HepG2 (cell line): ENCODE data around the gene CLDND2. TPM values are rescaled to one million over a fixed set of nuclear protein-coding genes. Genes with fewer than 3 reads are reported as not detected.
"Not testable (repeated sequence)": the region's sequence is repeated elsewhere in the genome, so short reads cannot be mapped to it uniquely, and the experiment has no call there.

ENCODE experiments used
- ATAC-seq: fragments of 200-7000 bp; cut with Tn5 transposase; 3 replicates; pipeline ENCODE4 v1.9.1; 2020; ENCODE audit warnings: mild to moderate bottlenecking, moderate library complexity
- BruUV-seq: library from RNA; stranded (reverse); fragments of 400-500 nt; replicated peaks from 2 replicates; lab custom pipeline; 2021; lab: Mats Ljungman, UMichigan
- CTCF ChIA-PET: fragments of 300-600 bp; formaldehyde crosslinking; extraction: SDS; loops from one replicate; lab custom pipeline; 2021; ENCODE audit warnings: low total read pairs, inconsistent platforms, low intra/inter-chr PET ratio; lab: Yijun Ruan, JAX
- POLR2A ChIA-PET: fragments of 350-600 bp; sonication (Branson Sonifier 250); formaldehyde crosslinking; loops from one replicate; lab custom pipeline; 2020; ENCODE audit warnings: antibody characterized with exemption, inconsistent platforms; lab: Yijun Ruan, JAX
- DNase-seq: peaks from one replicate; pipeline ENCODE4 v3.0.0-alpha.2; 2015; ENCODE audit warnings: low spot score
- FAIRE-seq: peaks from 3 replicates; lab custom pipeline; 2011; peaks lifted over from hg19 to GRCh38; lab: Jason Lieb, UNC
- H2AFZ ChIP-seq: one replicate; pipeline ENCODE4 v1.6.1; 2011; ENCODE audit warnings: low read length, inconsistent platforms
- H3K27ac ChIP-seq: fragments of 300-600 bp; 3 replicates; pipeline ENCODE4 v1.8.0; 2011; ENCODE audit warnings: mixed run types, mild to moderate bottlenecking, mixed read lengths, low read length, inconsistent platforms; ENCODE audit not compliant: insufficient read depth; ENCODE audit errors: extremely low read length
- H3K27me3 ChIP-seq, 2 experiments: fragments of 200-600 bp in 1 of 2; 2 replicates in 1 of 2; 3 replicates in 1 of 2; pipeline versions ENCODE4 v1.6.0 to v1.8.0; 2011; ENCODE audit warnings: low read length in 2 of 2, mild to moderate bottlenecking in 2 of 2, moderate library complexity in 2 of 2, inconsistent platforms in 1 of 2; ENCODE audit not compliant: insufficient read depth in 2 of 2, control insufficient read depth in 1 of 2
- H3K36me3 ChIP-seq, 2 experiments: fragments of 200-600 bp in 1 of 2; replicated peaks in 1 of 2; 2 replicates in 1 of 2; 3 replicates in 1 of 2; pipeline versions ENCODE4 v1.5.1 to v1.8.0; 2011; ENCODE audit warnings: low read length in 2 of 2, inconsistent platforms in 1 of 2; ENCODE audit not compliant: insufficient read depth in 2 of 2, control insufficient read depth in 1 of 2
- H3K4me1 ChIP-seq: 2 replicates; pipeline ENCODE4 v1.5.1; 2012; ENCODE audit warnings: low read length, inconsistent platforms; ENCODE audit not compliant: insufficient read depth
- H3K4me2 ChIP-seq: 2 replicates; pipeline ENCODE4 v1.6.0; 2011; ENCODE audit warnings: low read depth, low read length, inconsistent platforms
- H3K4me3 ChIP-seq, 3 experiments: fragments of 200-600 bp in 1 of 3; sonication (generic), shearing (Covaris generic) in 1 of 3; replicated peaks in 1 of 3; 2 replicates each; pipeline ENCODE4 v1.5.1; 2011 to 2016; ENCODE audit warnings: low read length in 3 of 3, inconsistent platforms in 2 of 3, low read depth in 2 of 3, mild to moderate bottlenecking in 2 of 3, control low read depth in 1 of 3, mixed read lengths in 1 of 3; ENCODE audit not compliant: insufficient read depth in 1 of 3
- H3K79me2 ChIP-seq: one replicate; pipeline ENCODE4 v1.6.1; 2011; ENCODE audit warnings: low read length, inconsistent platforms; ENCODE audit not compliant: insufficient read depth
- H3K9ac ChIP-seq: 2 replicates; pipeline ENCODE4 v1.6.0; 2011; ENCODE audit warnings: mild to moderate bottlenecking, low read depth, low read length, inconsistent platforms; ENCODE audit not compliant: insufficient read depth
- H3K9me3 ChIP-seq: 2 replicates; pipeline ENCODE4 v1.5.1; 2012; ENCODE audit warnings: mild to moderate bottlenecking, low read length
- H4K20me1 ChIP-seq: 2 replicates; pipeline ENCODE4 v1.6.0; 2011; ENCODE audit warnings: inconsistent platforms, mild to moderate bottlenecking, low read length, moderate library complexity; ENCODE audit not compliant: insufficient read depth
- AHDC1 ChIP-seq: sonication (generic); formaldehyde crosslinking; IDR thresholded peaks from 2 replicates; pipeline ENCODE4 v1.5.1; 2020; ENCODE audit warnings: mild to moderate bottlenecking, missing genetic modification reagents, borderline replicate concordance
- TRIM22 ChIP-seq: fragments of 450-650 bp; IDR thresholded peaks from 2 replicates; pipeline ENCODE4 v1.6.1; 2017
- ZNF234 ChIP-seq: sonication (generic); formaldehyde crosslinking; conservative IDR thresholded peaks from 2 replicates; pipeline ENCODE4 v1.5.1; 2020; ENCODE audit warnings: mild to moderate bottlenecking, missing genetic modification reagents
- ZNF768 ChIP-seq: sonication (generic); formaldehyde crosslinking; IDR thresholded peaks from 2 replicates; pipeline ENCODE4 v1.4.0; 2020; ENCODE audit warnings: missing genetic modification reagents
- WGBS: methylation state at CpG from one replicate; pipeline ENCODE4 v1.1.6; 2017; ENCODE audit warnings: low lambda C conversion rate; 5-methylcytosine and 5-hydroxymethylcytosine counted together
- in situ Hi-C: cut with HindIII; loops from 2 replicates; pipeline ENCODE4 v1.10.0; 2017; ENCODE audit warnings: low pct_unique_long_range_greater_than_20kb; ENCODE audit not compliant: extremely low pct_ligation_motif_present
- intact Hi-C: fragments of 100-400 bp; cut with micrococcal nuclease; formaldehyde crosslinking; loops from one replicate; pipeline ENCODE4 v1.10.0; 2022; ENCODE audit not compliant: unreplicated experiment
- polyA plus RNA-seq, 8 experiments: library from polyadenylated mRNA; depleted of rRNA in 3 of 8; stranded (reverse) in 7 of 8; unstranded in 1 of 8; fragments of >200 nt; fragmentation: Illumina TruSeq in 4 of 8; extraction: Trizol in 4 of 8; gene quantifications; 2 replicates each; pipeline versions ENCODE4 v1.2.1 to v1.2.3, GENCODE V29; 2011 to 2016; ENCODE audit warnings: low read depth in 4 of 8, missing spikeins in 1 of 8, mixed read lengths in 1 of 8; ENCODE audit not compliant: insufficient read depth in 1 of 8
- total RNA-seq, 5 experiments: library from RNA; depleted of rRNA; stranded (reverse); fragments of >200 nt; fragmentation: Illumina TruSeq; extraction: Trizol; gene quantifications; 2 replicates each; pipeline ENCODE4 v1.2.3, GENCODE V29; 2016; ENCODE audit warnings: low read depth in 1 of 5

The CLDND2 gene
- total and polyA plus RNA-seq, 2 of the 13 experiments (the other 11 are each of a cell fraction or from before 2014, with no cell fraction given), result 0.84 to 1.8 TPM

- CTCF ChIA-PET, result no interaction called here
- Histone ChIP-seq H3K9ac (no peak overlapping the region), H3K79me2 (no peaks in the 10 kb centered on the region), H3K27me3 (no peaks in the 10 kb centered on the region), H3K4me3 (no peak overlapping the region), H3K4me1 (peaks cover 10% of the 10 kb centered on the region), H4K20me1 (no peaks in the 10 kb centered on the region), H3K36me3 (no peaks in the 10 kb centered on the region), H3K27ac (no peak overlapping the region), H3K9me3 (peaks cover 25% of the 10 kb centered on the region), H3K4me2 (no peak overlapping the region), H2AFZ (no peak overlapping the region)
- DNase-seq (no peak), FAIRE-seq (no peak), ATAC-seq (no peak)
- 59% methylated on average over 9 of the region's 9 CpGs for WGBS
- in situ Hi-C loops (no loop called here), intact Hi-C loops (no loop called here)
- TF ChIP-seq AHDC1 (CRISPR knock-in tag) (no peak), TRIM22 (no peak), ZNF234 (CRISPR knock-in tag) (no peak), ZNF768 (CRISPR knock-in tag) (no peak)
- POLR2A ChIA-PET, result no interaction called here
- BruUV-seq, result no TSS peak
Observed at GRCh38 chr19:51402117-51402516, 33.3 kb upstream of the CLDND2 start.

- H4K20me1 ChIP-seq, H2AFZ ChIP-seq, POLR2A ChIA-PET, ATAC-seq, H3K27ac ChIP-seq, CTCF ChIA-PET, FAIRE-seq, H3K27me3 ChIP-seq, intact Hi-C loops, H3K4me3 ChIP-seq, H3K79me2 ChIP-seq, H3K9ac ChIP-seq, H3K36me3 ChIP-seq, H3K4me2 ChIP-seq, BruUV-seq, DNase-seq: not testable (repeated sequence)
- Histone ChIP-seq H3K9me3 (peaks cover 25% of the 10 kb centered on the region), H3K4me1 (peaks cover 16% of the 10 kb centered on the region)
- in situ Hi-C loops, result loop anchor here (5.0 kb wide), 1 partner anchor 58 kb away; the partner anchor contains the start of gene VSIG10L
- WGBS, result 83% methylated on average over 7 of the region's 7 CpGs
Observed at GRCh38 chr19:51399936-51400335, 31.1 kb upstream of the CLDND2 start.
